Hepatocyte (in vitro differentiated cells): ENCODE measurements around the gene FAM53B.

Experiments used
- CTCF ChIP-seq: fragments of 200-600 bp; sonication (generic); IDR thresholded peaks from 2 replicates; pipeline ENCODE4 v1.5.1; 2016; ENCODE audit warnings: antibody characterized with exemption, mild to moderate bottlenecking; ENCODE audit not compliant: poor library complexity
- EZH2 ChIP-seq: fragments of 200-600 bp; sonication (generic); IDR thresholded peaks from 2 replicates; pipeline ENCODE4 v1.6.1; 2016; ENCODE audit warnings: antibody characterized with exemption, mild to moderate bottlenecking, borderline replicate concordance

GRCh38 chr10:124615259-124615658, 128.9 kb downstream of the FAM53B start:
- TF ChIP-seq CTCF (no peak), EZH2 (no peak)
